22Rv1 (cell line): ENCODE results near the gene GOLGA2.

ENCODE experiments used
- H3K27ac ChIP-seq: fragments of 450-650 bp; 2 replicates; pipeline ENCODE4 v1.5.1; 2017
- CTCF ChIP-seq: fragments of 450-650 bp; IDR thresholded peaks from 2 replicates; pipeline ENCODE4 v1.5.1; 2017; ENCODE audit warnings: mild to moderate bottlenecking
- ZFX ChIP-seq: fragments of 450-650 bp; IDR thresholded peaks from 2 replicates; pipeline ENCODE4 v1.6.1; 2017; ENCODE audit warnings: antibody characterized with exemption, borderline replicate concordance

The GOLGA2 gene

GRCh38 chr9:128304136-128304970 lies 28.5 kb upstream of the GOLGA2 start:
- no peak overlapping the region for H3K27ac ChIP-seq
- TF ChIP-seq ZFX (no peak), CTCF (no peak)

GRCh38 chr9:128298535-128299482 lies 23.0 kb upstream of the GOLGA2 start:
- TF ChIP-seq CTCF (no peak), ZFX (no peak)
- no peak overlapping the region for H3K27ac ChIP-seq

GRCh38 chr9:128297221-128297773 lies 21.5 kb upstream of the GOLGA2 start:
- no peak overlapping the region for H3K27ac ChIP-seq
- no peak for TF ChIP-seq CTCF
- TF ChIP-seq ZFX, result no peak

GRCh38 chr9:128296340-128297220 lies 20.8 kb upstream of the GOLGA2 start:
- no peak overlapping the region; the same call in 1 of the 2 replicates for H3K27ac ChIP-seq
- TF ChIP-seq CTCF (no peak), ZFX (no peak)

- TF ChIP-seq ZFX (no peak), CTCF (no peak)
- no peak overlapping the region for H3K27ac ChIP-seq
Measured at GRCh38 chr9:128294142-128294541, 18.3 kb upstream of the GOLGA2 start.

GRCh38 chr9:128293091-128293490 lies 17.3 kb upstream of the GOLGA2 start:
- no peak for TF ChIP-seq ZFX
- no peak for TF ChIP-seq CTCF
- H3K27ac ChIP-seq, result no peak overlapping the region
